ENCODE results near the gene KRTAP3-1.
"Not testable (repeated sequence)": the region's sequence is repeated elsewhere in the genome, so short reads cannot be mapped to it uniquely, and the experiment has no call there.

Gene KRTAP3-1

GRCh38 chr17:41013606-41014005, 4.7 kb upstream of the KRTAP3-1 start:
- no peak for FAIRE-seq

- no peak for FAIRE-seq
These were observed 4.3 kb upstream of the KRTAP3-1 start for GRCh38 chr17:41013181-41013580.

GRCh38 chr17:41012326-41013120, 3.6 kb upstream of the KRTAP3-1 start:
- no peak for FAIRE-seq

- no peak for FAIRE-seq
These were observed 1.5 kb upstream of the KRTAP3-1 start for GRCh38 chr17:41010441-41010840.

- FAIRE-seq, result no peak
These were observed 1.0 kb upstream of the KRTAP3-1 start for GRCh38 chr17:41009936-41010335.

GRCh38 chr17:41009301-41009760, 403 bp upstream of the KRTAP3-1 start:
- FAIRE-seq, result no peak

GRCh38 chr17:41004397-41004796, 4.5 kb downstream of the KRTAP3-1 start:
- FAIRE-seq, result no peak

- no peak for FAIRE-seq
These were observed 5.0 kb downstream of the KRTAP3-1 start for GRCh38 chr17:41003926-41004325.

- no peak for FAIRE-seq
These were observed 6.1 kb downstream of the KRTAP3-1 start for GRCh38 chr17:41002814-41003213.

- no peak for FAIRE-seq
These were observed 7.1 kb downstream of the KRTAP3-1 start for GRCh38 chr17:41001795-41002194.

GRCh38 chr17:40999563-40999962, 9.4 kb downstream of the KRTAP3-1 start, which contains the start of gene KRTAP3-2:
KRTAP3-2 (minus strand) TSS chr17:40999906; CDS start chr17:40999853, 53 bp downstream.
- not testable (repeated sequence) for FAIRE-seq

GRCh38 chr17:40997361-40997760, 11.6 kb downstream of the KRTAP3-1 start:
- no peak for FAIRE-seq

GRCh38 chr17:40996829-40997228, 12.1 kb downstream of the KRTAP3-1 start:
- FAIRE-seq, result no peak

GRCh38 chr17:40995116-40995515, 13.8 kb downstream of the KRTAP3-1 start:
- FAIRE-seq, result no peak

- FAIRE-seq, result no peak
These were observed 15.1 kb downstream of the KRTAP3-1 start, which contains the start of gene KRTAP3-3 for GRCh38 chr17:40993839-40994238. KRTAP3-3 (minus strand) TSS chr17:40994164; CDS start chr17:40994097, 67 bp downstream.

- FAIRE-seq, result no peak
These were observed 15.8 kb downstream of the KRTAP3-1 start for GRCh38 chr17:40993084-40993483.

GRCh38 chr17:40992666-40993065, 16.3 kb downstream of the KRTAP3-1 start:
- no peak for FAIRE-seq

GRCh38 chr17:40986920-40987319, 22.0 kb downstream of the KRTAP3-1 start:
- FAIRE-seq, result no peak

GRCh38 chr17:40984226-40984625, 24.7 kb downstream of the KRTAP3-1 start, which contains the start of gene KRT40:
KRT40 (minus strand) TSS chr17:40984326; CDS start chr17:40984273, 53 bp downstream.
- FAIRE-seq, result no peak

- no peak for FAIRE-seq
These were observed 27.8 kb downstream of the KRTAP3-1 start for GRCh38 chr17:40981115-40981514.

GRCh38 chr17:40980596-40980995, 28.3 kb downstream of the KRTAP3-1 start:
- no peak for FAIRE-seq

GRCh38 chr17:40980117-40980516, 28.8 kb downstream of the KRTAP3-1 start:
- FAIRE-seq, result no peak

- no peak for FAIRE-seq
These were observed 30.3 kb downstream of the KRTAP3-1 start for GRCh38 chr17:40978575-40979151.

GRCh38 chr17:40975516-40975915, 33.4 kb downstream of the KRTAP3-1 start:
- FAIRE-seq, result no peak

Measured in colon (tissue), 2 donors.